ENCODE measurements around the gene PWP1. TPM values are rescaled to one million over a fixed set of nuclear protein-coding genes. Genes with fewer than 3 reads are reported as not detected.

Gene PWP1
- total and polyA plus RNA-seq, 9 of the 15 experiments (the other 6 are each of a cell fraction or from before 2014, with no cell fraction given): 61.6 to 401 (median 111) TPM

DNA sequence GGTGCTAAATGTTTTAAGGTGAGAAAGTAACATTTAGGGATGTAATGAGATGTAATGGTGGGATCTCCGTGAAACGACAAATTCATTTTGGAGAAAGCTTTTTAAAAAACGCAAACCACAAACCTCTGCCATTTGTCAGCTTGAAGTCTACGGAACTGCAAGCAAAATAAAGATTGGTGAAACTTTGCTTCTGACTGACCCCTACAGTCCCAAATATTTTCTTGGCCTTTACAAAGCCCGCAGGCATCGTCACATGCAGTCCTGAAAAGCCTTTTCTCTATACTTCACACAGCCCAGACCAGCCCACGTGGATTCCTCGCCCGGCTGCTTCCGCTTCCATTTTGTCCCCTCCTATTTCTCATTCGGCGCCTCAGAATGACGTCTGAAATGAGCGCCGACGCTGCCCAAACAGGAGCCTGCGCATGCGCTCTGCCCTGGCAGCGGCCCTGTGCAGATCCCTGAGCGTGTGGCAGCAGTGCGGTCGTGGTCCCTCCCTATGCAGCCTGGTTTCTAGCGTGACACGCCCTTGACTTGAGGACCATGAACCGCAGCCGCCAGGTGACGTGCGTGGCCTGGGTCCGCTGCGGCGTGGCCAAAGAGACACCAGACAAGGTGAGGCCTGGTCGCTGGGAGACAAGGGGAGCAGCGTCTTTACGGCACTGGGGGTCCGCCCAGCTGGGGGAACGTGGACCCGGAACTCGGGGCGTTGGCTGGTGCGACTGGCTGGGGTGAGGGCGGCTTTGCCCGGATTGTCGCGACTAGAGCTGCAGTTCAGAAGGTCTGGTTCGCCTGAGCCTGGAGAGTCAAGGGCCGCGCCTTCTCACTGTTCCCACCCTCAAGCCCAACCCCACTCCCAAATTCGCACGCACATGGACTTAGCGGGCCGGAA, at the start of gene PWP1 (continued):
- TF ChIP-seq, protein P1, sequence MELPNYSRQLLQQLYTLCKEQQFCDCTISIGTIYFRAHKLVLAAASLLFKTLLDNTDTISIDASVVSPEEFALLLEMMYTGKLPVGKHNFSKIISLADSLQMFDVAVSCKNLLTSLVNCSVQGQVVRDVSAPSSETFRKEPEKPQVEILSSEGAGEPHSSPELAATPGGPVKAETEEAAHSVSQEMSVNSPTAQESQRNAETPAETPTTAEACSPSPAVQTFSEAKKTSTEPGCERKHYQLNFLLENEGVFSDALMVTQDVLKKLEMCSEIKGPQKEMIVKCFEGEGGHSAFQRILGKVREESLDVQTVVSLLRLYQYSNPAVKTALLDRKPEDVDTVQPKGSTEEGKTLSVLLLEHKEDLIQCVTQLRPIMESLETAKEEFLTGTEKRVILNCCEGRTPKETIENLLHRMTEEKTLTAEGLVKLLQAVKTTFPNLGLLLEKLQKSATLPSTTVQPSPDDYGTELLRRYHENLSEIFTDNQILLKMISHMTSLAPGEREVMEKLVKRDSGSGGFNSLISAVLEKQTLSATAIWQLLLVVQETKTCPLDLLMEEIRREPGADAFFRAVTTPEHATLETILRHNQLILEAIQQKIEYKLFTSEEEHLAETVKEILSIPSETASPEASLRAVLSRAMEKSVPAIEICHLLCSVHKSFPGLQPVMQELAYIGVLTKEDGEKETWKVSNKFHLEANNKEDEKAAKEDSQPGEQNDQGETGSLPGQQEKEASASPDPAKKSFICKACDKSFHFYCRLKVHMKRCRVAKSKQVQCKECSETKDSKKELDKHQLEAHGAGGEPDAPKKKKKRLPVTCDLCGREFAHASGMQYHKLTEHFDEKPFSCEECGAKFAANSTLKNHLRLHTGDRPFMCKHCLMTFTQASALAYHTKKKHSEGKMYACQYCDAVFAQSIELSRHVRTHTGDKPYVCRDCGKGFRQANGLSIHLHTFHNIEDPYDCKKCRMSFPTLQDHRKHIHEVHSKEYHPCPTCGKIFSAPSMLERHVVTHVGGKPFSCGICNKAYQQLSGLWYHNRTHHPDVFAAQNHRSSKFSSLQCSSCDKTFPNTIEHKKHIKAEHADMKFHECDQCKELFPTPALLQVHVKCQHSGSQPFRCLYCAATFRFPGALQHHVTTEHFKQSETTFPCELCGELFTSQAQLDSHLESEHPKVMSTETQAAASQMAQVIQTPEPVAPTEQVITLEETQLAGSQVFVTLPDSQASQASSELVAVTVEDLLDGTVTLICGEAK (IDR thresholded peaks at IDR 0.05): peak; percentile 43; the same call in 1 of the 2 replicates
- TF ChIP-seq, protein P1 (CRISPR knock-in tag; IDR thresholded peaks at IDR 0.05): no peak
- TF ChIP-seq PTRF (tag; IDR thresholded peaks at IDR 0.05): no peak
- TF ChIP-seq RNF2 (IDR thresholded peaks at IDR 0.05): no peak
- peak; percentile 87 for TF ChIP-seq HCFC1 (IDR thresholded peaks at IDR 0.05; ENCODE audit: low read depth, low read length)
- peak; percentile 99 for TF ChIP-seq ZFX (CRISPR knock-in tag; IDR thresholded peaks at IDR 0.05)
- TF ChIP-seq HMG20A (CRISPR knock-in tag; conservative IDR thresholded peaks at IDR 0.05): no peak
- TF ChIP-seq TARDBP (IDR thresholded peaks at IDR 0.05): no peak
- TF ChIP-seq CHD1 (IDR thresholded peaks at IDR 0.05; ENCODE audit: low read length): peak; percentile 76
- no peak for TF ChIP-seq ZNF239 (CRISPR knock-in tag; IDR thresholded peaks at IDR 0.05)
- TF ChIP-seq MCM5 (IDR thresholded peaks at IDR 0.05; ENCODE audit: low read depth): no peak
- peak in 1 of 2 experiments; percentile 36 for TF ChIP-seq NCOA2 (IDR thresholded peaks at IDR 0.05; ENCODE audit: partially characterized antibody in 2 of 2)
- TF ChIP-seq SMARCE1 (IDR thresholded peaks at IDR 0.05): no peak
- TF ChIP-seq, protein P2, sequence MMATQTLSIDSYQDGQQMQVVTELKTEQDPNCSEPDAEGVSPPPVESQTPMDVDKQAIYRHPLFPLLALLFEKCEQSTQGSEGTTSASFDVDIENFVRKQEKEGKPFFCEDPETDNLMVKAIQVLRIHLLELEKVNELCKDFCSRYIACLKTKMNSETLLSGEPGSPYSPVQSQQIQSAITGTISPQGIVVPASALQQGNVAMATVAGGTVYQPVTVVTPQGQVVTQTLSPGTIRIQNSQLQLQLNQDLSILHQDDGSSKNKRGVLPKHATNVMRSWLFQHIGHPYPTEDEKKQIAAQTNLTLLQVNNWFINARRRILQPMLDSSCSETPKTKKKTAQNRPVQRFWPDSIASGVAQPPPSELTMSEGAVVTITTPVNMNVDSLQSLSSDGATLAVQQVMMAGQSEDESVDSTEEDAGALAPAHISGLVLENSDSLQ (IDR thresholded peaks at IDR 0.05): peak; percentile 38; the same call in 1 of the 2 replicates
- TF ChIP-seq, protein P3, sequence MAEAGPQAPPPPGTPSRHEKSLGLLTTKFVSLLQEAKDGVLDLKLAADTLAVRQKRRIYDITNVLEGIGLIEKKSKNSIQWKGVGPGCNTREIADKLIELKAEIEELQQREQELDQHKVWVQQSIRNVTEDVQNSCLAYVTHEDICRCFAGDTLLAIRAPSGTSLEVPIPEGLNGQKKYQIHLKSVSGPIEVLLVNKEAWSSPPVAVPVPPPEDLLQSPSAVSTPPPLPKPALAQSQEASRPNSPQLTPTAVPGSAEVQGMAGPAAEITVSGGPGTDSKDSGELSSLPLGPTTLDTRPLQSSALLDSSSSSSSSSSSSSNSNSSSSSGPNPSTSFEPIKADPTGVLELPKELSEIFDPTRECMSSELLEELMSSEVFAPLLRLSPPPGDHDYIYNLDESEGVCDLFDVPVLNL (CRISPR knock-in tag; IDR thresholded peaks at IDR 0.05; ENCODE audit: low read depth): 0 out of 2 replicates have a peak, but pooled peaks have one; percentile 32
- TF ChIP-seq, protein P4, sequence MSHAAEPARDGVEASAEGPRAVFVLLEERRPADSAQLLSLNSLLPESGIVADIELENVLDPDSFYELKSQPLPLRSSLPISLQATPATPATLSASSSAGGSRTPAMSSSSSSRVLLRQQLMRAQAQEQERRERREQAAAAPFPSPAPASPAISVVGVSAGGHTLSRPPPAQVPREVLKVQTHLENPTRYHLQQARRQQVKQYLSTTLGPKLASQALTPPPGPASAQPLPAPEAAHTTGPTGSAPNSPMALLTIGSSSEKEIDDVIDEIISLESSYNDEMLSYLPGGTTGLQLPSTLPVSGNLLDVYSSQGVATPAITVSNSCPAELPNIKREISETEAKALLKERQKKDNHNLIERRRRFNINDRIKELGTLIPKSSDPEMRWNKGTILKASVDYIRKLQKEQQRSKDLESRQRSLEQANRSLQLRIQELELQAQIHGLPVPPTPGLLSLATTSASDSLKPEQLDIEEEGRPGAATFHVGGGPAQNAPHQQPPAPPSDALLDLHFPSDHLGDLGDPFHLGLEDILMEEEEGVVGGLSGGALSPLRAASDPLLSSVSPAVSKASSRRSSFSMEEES (CRISPR knock-in tag; IDR thresholded peaks at IDR 0.05): no peak
